HepG2 (cell line): ENCODE results near the gene PLOD3. TPM values are rescaled to one million over a fixed set of nuclear protein-coding genes. Genes with fewer than 3 reads are reported as not detected.

Source experiments
- FOSL2 ChIP-seq: sonication (generic); formaldehyde crosslinking; IDR thresholded peaks from 2 replicates; pipeline ENCODE4 v1.4.0; 2020; ENCODE audit warnings: missing genetic modification reagents
- SATB2 ChIP-seq: sonication (generic); formaldehyde crosslinking; IDR thresholded peaks from 2 replicates; pipeline ENCODE4 v1.5.0; 2020; ENCODE audit warnings: missing genetic modification reagents
- SCMH1 ChIP-seq: sonication (generic); formaldehyde crosslinking; IDR thresholded peaks from 2 replicates; pipeline ENCODE4 v1.9.0; 2021; ENCODE audit warnings: missing genetic modification reagents, mild to moderate bottlenecking, borderline replicate concordance
- THAP11 ChIP-seq: IDR thresholded peaks from 2 replicates; pipeline ENCODE4 v1.6.1; 2016; ENCODE audit warnings: missing biosample characterization, missing genetic modification reagents
- ZNF207 ChIP-seq: fragments of 450-650 bp; IDR thresholded peaks from 2 replicates; pipeline ENCODE4 v1.6.1; 2016; ENCODE audit warnings: antibody characterized with exemption, borderline replicate concordance
- ZSCAN30 ChIP-seq: sonication (generic); formaldehyde crosslinking; IDR thresholded peaks from 2 replicates; pipeline ENCODE4 v1.5.0; 2020; ENCODE audit warnings: mild to moderate bottlenecking, missing genetic modification reagents
- polyA plus RNA-seq, 8 experiments: library from polyadenylated mRNA; depleted of rRNA in 3 of 8; stranded (reverse) in 7 of 8; unstranded in 1 of 8; fragments of >200 nt; fragmentation: Illumina TruSeq in 4 of 8; extraction: Trizol in 4 of 8; gene quantifications; 2 replicates each; pipeline versions ENCODE4 v1.2.1 to v1.2.3, GENCODE V29; 2011 to 2016; ENCODE audit warnings: low read depth in 4 of 8, missing spikeins in 1 of 8, mixed read lengths in 1 of 8; ENCODE audit not compliant: insufficient read depth in 1 of 8
- total RNA-seq, 5 experiments: library from RNA; depleted of rRNA; stranded (reverse); fragments of >200 nt; fragmentation: Illumina TruSeq; extraction: Trizol; gene quantifications; 2 replicates each; pipeline ENCODE4 v1.2.3, GENCODE V29; 2016; ENCODE audit warnings: low read depth in 1 of 5
- TF ChIP-seq, protein P1 (sequence below): sonication (generic); formaldehyde crosslinking; IDR thresholded peaks from one replicate; pipeline ENCODE4 v1.5.1; 2020; ENCODE audit warnings: mild to moderate bottlenecking, missing genetic modification reagents; ENCODE audit errors: not compliant biosample characterization
- TF ChIP-seq, protein P2 (sequence below): sonication (generic); formaldehyde crosslinking; conservative IDR thresholded peaks from 2 replicates; pipeline ENCODE4 v1.8.0; 2022; ENCODE audit warnings: missing genetic modification reagents
- TF ChIP-seq, protein P3 (sequence below): sonication (generic); formaldehyde crosslinking; conservative IDR thresholded peaks from 2 replicates; pipeline ENCODE4 v1.8.0; 2022; ENCODE audit warnings: low read depth, missing genetic modification reagents
- TF ChIP-seq, protein P4 (sequence below), 2 experiments: fragments of 450-650 bp in 1 of 2; sonication (generic) in 1 of 2; formaldehyde crosslinking; IDR thresholded peaks; 2 replicates each; pipeline versions ENCODE4 v1.5.0 to v1.8.0; 2020 to 2022; ENCODE audit warnings: mild to moderate bottlenecking in 1 of 2, missing genetic modification reagents in 1 of 2
- TF ChIP-seq, protein P5 (sequence below): IDR thresholded peaks from 2 replicates; pipeline ENCODE4 v1.6.1; 2016; ENCODE audit warnings: missing compliant biosample characterization, missing genetic modification reagents, borderline replicate concordance

Gene PLOD3
- total and polyA plus RNA-seq, 2 of the 13 experiments (the other 11 are each of a cell fraction or from before 2014, with no cell fraction given) = 65.8 to 67.4 TPM

DNA sequence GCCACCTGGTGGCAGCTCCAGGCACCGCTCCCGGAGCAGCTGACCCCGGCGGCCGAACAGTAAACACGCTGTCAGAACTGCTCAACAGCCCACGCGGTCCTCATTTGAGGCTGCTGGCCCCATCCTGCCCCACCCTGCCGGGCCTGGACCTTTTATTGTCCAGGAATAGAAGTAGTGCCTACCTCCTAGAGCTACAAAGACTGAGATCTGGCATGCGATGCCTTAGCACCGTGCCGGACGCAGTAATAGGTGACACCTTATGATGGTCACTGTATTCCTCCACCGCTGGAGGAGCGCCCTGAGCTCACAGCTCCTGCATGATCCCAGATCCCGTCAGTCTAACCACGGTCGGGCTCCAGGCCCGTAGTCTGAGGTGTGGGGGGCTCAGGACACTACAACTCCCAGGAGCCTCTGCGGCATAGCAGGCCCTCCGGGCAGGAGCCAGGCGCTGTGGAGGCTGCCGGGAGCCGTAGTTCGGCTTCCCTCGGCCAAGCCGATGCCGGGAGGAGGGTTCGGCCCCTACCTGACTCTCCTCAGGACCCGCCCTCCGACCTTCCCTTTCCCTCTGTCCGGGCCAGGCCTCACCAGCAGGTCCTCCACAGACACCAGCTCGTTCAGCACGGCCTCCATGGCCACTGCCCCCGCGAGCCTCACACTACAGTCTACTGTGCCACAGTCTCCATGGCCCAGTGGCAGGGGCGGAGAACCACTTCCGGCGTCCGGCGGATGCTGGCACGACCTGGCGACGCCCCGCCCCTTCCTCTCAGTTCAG is 27.2 kb upstream of the PLOD3 start, which contains the start of gene FIS1 (continued):
- TF ChIP-seq, protein P1, sequence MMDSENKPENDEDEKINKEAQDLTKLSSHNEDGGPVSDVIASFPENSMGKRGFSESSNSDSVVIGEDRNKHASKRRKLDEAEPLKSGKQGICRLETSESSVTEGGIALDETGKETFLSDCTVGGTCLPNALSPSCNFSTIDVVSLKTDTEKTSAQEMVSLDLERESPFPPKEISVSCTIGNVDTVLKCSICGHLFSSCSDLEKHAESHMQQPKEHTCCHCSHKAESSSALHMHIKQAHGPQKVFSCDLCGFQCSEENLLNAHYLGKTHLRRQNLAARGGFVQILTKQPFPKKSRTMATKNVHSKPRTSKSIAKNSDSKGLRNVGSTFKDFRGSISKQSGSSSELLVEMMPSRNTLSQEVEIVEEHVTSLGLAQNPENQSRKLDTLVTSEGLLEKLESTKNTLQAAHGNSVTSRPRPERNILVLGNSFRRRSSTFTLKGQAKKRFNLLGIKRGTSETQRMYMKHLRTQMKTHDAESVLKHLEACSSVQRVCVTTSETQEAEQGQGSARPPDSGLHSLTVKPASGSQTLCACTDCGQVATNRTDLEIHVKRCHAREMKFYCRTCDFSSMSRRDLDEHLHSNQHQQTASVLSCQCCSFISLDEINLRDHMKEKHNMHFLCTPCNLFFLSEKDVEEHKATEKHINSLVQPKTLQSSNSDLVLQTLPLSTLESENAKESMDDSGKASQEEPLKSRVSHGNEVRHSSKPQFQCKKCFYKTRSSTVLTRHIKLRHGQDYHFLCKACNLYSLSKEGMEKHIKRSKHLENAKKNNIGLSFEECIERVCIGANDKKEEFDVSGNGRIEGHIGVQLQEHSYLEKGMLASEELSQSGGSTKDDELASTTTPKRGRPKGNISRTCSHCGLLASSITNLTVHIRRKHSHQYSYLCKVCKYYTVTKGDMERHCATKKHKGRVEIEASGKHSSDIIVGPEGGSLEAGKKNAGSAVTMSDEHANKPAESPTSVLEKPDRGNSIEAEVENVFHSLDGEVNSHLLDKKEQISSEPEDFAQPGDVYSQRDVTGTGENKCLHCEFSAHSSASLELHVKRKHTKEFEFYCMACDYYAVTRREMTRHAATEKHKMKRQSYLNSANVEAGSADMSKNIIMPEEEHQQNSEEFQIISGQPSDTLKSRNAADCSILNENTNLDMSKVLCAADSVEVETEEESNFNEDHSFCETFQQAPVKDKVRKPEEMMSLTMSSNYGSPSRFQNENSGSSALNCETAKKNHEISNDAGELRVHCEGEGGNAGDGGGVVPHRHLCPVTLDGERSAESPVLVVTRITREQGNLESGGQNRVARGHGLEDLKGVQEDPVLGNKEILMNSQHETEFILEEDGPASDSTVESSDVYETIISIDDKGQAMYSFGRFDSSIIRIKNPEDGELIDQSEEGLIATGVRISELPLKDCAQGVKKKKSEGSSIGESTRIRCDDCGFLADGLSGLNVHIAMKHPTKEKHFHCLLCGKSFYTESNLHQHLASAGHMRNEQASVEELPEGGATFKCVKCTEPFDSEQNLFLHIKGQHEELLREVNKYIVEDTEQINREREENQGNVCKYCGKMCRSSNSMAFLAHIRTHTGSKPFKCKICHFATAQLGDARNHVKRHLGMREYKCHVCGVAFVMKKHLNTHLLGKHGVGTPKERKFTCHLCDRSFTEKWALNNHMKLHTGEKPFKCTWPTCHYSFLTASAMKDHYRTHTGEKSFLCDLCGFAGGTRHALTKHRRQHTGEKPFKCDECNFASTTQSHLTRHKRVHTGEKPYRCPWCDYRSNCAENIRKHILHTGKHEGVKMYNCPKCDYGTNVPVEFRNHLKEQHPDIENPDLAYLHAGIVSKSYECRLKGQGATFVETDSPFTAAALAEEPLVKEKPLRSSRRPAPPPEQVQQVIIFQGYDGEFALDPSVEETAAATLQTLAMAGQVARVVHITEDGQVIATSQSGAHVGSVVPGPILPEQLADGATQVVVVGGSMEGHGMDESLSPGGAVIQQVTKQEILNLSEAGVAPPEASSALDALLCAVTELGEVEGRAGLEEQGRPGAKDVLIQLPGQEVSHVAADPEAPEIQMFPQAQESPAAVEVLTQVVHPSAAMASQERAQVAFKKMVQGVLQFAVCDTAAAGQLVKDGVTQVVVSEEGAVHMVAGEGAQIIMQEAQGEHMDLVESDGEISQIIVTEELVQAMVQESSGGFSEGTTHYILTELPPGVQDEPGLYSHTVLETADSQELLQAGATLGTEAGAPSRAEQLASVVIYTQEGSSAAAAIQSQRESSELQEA (CRISPR knock-in tag) = peak; percentile 32
- TF ChIP-seq THAP11 (CRISPR knock-in tag) = peak; percentile 99
- TF ChIP-seq, protein P2, sequence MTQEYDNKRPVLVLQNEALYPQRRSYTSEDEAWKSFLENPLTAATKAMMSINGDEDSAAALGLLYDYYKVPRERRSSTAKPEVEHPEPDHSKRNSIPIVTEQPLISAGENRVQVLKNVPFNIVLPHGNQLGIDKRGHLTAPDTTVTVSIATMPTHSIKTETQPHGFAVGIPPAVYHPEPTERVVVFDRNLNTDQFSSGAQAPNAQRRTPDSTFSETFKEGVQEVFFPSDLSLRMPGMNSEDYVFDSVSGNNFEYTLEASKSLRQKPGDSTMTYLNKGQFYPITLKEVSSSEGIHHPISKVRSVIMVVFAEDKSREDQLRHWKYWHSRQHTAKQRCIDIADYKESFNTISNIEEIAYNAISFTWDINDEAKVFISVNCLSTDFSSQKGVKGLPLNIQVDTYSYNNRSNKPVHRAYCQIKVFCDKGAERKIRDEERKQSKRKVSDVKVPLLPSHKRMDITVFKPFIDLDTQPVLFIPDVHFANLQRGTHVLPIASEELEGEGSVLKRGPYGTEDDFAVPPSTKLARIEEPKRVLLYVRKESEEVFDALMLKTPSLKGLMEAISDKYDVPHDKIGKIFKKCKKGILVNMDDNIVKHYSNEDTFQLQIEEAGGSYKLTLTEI (CRISPR knock-in tag) = no peak
- no peak for TF ChIP-seq SCMH1 (CRISPR knock-in tag)
- TF ChIP-seq, protein P3, sequence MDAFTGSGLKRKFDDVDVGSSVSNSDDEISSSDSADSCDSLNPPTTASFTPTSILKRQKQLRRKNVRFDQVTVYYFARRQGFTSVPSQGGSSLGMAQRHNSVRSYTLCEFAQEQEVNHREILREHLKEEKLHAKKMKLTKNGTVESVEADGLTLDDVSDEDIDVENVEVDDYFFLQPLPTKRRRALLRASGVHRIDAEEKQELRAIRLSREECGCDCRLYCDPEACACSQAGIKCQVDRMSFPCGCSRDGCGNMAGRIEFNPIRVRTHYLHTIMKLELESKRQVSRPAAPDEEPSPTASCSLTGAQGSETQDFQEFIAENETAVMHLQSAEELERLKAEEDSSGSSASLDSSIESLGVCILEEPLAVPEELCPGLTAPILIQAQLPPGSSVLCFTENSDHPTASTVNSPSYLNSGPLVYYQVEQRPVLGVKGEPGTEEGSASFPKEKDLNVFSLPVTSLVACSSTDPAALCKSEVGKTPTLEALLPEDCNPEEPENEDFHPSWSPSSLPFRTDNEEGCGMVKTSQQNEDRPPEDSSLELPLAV (CRISPR knock-in tag) = no peak
- no peak; the same call in 1 of the 2 replicates for TF ChIP-seq FOSL2
- TF ChIP-seq, protein P4, sequence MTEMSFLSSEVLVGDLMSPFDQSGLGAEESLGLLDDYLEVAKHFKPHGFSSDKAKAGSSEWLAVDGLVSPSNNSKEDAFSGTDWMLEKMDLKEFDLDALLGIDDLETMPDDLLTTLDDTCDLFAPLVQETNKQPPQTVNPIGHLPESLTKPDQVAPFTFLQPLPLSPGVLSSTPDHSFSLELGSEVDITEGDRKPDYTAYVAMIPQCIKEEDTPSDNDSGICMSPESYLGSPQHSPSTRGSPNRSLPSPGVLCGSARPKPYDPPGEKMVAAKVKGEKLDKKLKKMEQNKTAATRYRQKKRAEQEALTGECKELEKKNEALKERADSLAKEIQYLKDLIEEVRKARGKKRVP (CRISPR knock-in tag; IDR thresholded peaks at IDR 0.05) = peak in 1 of 2 experiments; percentile 12; a peak in 1 of 4 replicates
- TF ChIP-seq, protein P5, sequence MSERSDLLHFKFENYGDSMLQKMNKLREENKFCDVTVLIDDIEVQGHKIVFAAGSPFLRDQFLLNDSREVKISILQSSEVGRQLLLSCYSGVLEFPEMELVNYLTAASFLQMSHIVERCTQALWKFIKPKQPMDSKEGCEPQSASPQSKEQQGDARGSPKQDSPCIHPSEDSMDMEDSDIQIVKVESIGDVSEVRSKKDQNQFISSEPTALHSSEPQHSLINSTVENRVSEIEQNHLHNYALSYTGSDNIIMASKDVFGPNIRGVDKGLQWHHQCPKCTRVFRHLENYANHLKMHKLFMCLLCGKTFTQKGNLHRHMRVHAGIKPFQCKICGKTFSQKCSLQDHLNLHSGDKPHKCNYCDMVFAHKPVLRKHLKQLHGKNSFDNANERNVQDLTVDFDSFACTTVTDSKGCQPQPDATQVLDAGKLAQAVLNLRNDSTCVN = no peak
- TF ChIP-seq ZSCAN30 = no peak
- no peak for TF ChIP-seq ZNF207
- no peak; the same call in 1 of the 2 replicates for TF ChIP-seq SATB2 (CRISPR knock-in tag)
